ENCODE results near the gene ARL13B. TPM values are rescaled to one million over a fixed set of nuclear protein-coding genes. Genes with fewer than 3 reads are reported as not detected.

ARL13B gene
- total and polyA plus RNA-seq, 2 of the 13 experiments (the other 11 are each of a cell fraction or from before 2014, with no cell fraction given): 2.2 to 9.6 TPM

DNA sequence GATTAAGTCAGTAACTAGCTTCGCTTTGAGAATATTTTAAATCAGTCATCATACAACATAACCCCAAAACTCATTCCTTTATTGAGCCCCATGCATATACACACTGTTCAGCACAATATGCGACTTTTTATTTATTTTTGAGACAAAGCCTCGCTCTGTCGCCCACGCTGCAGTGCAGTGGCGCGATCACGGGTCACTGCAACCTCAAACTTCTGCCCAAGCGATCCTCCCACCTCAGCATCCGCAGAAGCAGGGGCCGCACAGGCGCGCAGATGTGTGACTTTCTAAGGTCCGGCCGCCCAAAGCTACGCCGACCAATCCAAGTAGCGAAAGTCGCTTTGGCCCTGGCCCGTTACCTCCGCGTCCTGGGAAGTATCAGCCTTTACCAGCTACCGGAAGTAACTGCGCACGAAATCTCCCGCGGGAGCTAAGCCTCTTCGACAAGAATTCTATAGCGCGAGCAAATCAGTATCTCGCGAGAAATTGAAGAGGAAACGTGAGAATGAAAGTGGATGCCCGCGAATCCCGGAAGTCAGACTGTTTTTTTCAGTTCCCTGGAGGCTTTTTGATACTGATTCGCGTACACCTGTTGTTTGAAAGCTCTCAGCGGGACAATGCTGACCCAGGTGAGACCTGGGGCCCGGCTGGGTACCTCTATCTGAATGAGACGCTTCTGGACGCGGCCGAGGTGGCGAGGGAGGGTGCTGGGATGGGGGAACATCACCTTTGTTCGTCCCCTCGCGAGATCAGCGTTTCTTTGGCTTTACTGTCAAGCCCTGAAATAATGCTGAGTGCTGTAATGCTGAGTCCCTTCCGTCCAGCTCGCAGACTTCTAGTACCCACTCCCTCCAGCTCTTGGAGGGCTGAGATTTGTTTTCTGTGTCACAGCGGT is 82.8 kb downstream of the ARL13B start, which contains the start of the genes DHFR2 and NSUN3 (continued):
- TF ChIP-seq MED8 (CRISPR knock-in tag; IDR thresholded peaks at IDR 0.05; ENCODE audit: insufficient replicate concordance) (no peak), ZNF569 (CRISPR knock-in tag; IDR thresholded peaks at IDR 0.05; ENCODE audit: borderline replicate concordance) (no peak), MIXL1 (CRISPR knock-in tag; IDR thresholded peaks at IDR 0.05) (peak; percentile 31), CC2D1A (CRISPR knock-in tag; IDR thresholded peaks at IDR 0.05) (no peak), ZNF317 (CRISPR knock-in tag; IDR thresholded peaks at IDR 0.05) (no peak), CHD4 (IDR thresholded peaks at IDR 0.05; ENCODE audit: borderline replicate concordance, low read length) (no peak), THAP11 (CRISPR knock-in tag; IDR thresholded peaks at IDR 0.05) (peak; percentile 90), NCOR1 (IDR thresholded peaks at IDR 0.05; ENCODE audit: borderline replicate concordance, low read length) (no peak; the same call in 1 of the 2 replicates), KDM5A (IDR thresholded peaks at IDR 0.05; ENCODE audit: borderline replicate concordance, low read length) (peak; percentile 97), ZNF883 (CRISPR knock-in tag; IDR thresholded peaks at IDR 0.05; ENCODE audit: not compliant biosample characterization) (no peak), CCDC6 (CRISPR knock-in tag; IDR thresholded peaks at IDR 0.05) (peak; percentile 54; the same call in 1 of the 2 replicates), POLR2G (IDR thresholded peaks at IDR 0.05; ENCODE audit: low read depth, low read length) (peak; percentile 91), ZKSCAN1 (IDR thresholded peaks at IDR 0.05; ENCODE audit: low read length) (no peak), EP300 (IDR thresholded peaks at IDR 0.05; ENCODE audit: low read depth in 2 of 2, low read length in 2 of 2) (no peak), EP300 (CRISPR knock-in tag; IDR thresholded peaks at IDR 0.05; ENCODE audit: borderline replicate concordance) (0 out of 2 replicates have a peak, but pooled peaks have one; percentile 6), CREM (IDR thresholded peaks at IDR 0.05) (peak; percentile 71), CREM (CRISPR knock-in tag; IDR thresholded peaks at IDR 0.05) (no peak), ZNF282 (IDR thresholded peaks at IDR 0.05; ENCODE audit: partially characterized antibody) (no peak), ZNF331 (CRISPR knock-in tag; IDR thresholded peaks at IDR 0.05) (peak; percentile 50), RFXANK (CRISPR knock-in tag; IDR thresholded peaks at IDR 0.05) (no peak), ZFP41 (CRISPR knock-in tag; IDR thresholded peaks at IDR 0.05; ENCODE audit: borderline replicate concordance) (no peak), RARG (CRISPR knock-in tag; IDR thresholded peaks at IDR 0.05; ENCODE audit: low read depth) (no peak), CEBPG (CRISPR knock-in tag; IDR thresholded peaks at IDR 0.05) (peak; percentile 40)
- TF ChIP-seq, protein P1, sequence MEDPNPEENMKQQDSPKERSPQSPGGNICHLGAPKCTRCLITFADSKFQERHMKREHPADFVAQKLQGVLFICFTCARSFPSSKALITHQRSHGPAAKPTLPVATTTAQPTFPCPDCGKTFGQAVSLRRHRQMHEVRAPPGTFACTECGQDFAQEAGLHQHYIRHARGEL (CRISPR knock-in tag; IDR thresholded peaks at IDR 0.05): no peak
- TF ChIP-seq, protein P2, sequence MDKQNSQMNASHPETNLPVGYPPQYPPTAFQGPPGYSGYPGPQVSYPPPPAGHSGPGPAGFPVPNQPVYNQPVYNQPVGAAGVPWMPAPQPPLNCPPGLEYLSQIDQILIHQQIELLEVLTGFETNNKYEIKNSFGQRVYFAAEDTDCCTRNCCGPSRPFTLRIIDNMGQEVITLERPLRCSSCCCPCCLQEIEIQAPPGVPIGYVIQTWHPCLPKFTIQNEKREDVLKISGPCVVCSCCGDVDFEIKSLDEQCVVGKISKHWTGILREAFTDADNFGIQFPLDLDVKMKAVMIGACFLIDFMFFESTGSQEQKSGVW (CRISPR knock-in tag; IDR thresholded peaks at IDR 0.05; ENCODE audit: borderline replicate concordance): peak; percentile 43; the same call in 1 of the 2 replicates
- TF ChIP-seq, protein P3, sequence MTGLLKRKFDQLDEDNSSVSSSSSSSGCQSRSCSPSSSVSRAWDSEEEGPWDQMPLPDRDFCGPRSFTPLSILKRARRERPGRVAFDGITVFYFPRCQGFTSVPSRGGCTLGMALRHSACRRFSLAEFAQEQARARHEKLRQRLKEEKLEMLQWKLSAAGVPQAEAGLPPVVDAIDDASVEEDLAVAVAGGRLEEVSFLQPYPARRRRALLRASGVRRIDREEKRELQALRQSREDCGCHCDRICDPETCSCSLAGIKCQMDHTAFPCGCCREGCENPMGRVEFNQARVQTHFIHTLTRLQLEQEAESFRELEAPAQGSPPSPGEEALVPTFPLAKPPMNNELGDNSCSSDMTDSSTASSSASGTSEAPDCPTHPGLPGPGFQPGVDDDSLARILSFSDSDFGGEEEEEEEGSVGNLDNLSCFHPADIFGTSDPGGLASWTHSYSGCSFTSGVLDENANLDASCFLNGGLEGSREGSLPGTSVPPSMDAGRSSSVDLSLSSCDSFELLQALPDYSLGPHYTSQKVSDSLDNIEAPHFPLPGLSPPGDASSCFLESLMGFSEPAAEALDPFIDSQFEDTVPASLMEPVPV (CRISPR knock-in tag; IDR thresholded peaks at IDR 0.05): peak; percentile 77; the same call in 1 of the 2 replicates
- TF ChIP-seq, protein P4, sequence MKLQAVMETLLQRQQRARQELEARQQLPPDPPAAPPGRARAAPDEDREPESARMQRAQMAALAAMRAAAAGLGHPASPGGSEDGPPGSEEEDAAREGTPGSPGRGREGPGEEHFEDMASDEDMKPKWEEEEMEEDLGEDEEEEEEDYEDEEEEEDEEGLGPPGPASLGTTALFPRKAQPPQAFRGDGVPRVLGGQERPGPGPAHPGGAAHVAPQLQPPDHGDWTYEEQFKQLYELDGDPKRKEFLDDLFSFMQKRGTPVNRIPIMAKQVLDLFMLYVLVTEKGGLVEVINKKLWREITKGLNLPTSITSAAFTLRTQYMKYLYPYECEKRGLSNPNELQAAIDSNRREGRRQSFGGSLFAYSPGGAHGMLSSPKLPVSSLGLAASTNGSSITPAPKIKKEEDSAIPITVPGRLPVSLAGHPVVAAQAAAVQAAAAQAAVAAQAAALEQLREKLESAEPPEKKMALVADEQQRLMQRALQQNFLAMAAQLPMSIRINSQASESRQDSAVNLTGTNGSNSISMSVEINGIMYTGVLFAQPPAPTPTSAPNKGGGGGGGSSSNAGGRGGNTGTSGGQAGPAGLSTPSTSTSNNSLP (IDR thresholded peaks at IDR 0.05; ENCODE audit: low read depth, low read length): 0 out of 2 replicates have a peak, but pooled peaks have one; percentile 6
